Measurements from ENCODE around the gene AUTS2. TPM values are rescaled to one million over a fixed set of nuclear protein-coding genes. Genes with fewer than 3 reads are reported as not detected.

Gene AUTS2
- total and polyA plus RNA-seq, 9 of the 15 experiments (the other 6 are each of a cell fraction or from before 2014, with no cell fraction given): 0.58 TPM; not detected in 8

DNA sequence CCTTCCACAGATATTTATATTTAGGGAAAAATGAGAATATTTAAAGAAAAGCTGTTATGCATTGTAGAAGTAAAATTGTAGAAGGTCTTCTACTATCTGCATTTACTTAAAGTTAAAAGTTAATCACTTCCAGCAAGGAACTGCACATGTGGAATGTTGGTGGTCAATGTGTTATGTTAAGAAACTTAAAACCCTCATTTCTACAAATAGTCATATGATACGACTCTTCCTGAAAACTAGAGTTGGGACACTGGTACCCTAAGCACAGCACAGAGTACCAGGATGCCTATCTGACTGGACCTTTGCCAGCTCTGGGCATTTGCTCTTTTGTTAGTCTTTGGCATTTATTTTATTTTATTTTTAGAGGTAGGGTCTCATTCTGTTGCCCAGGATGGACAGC lies 1009.5 kb downstream of the AUTS2 start:
- Histone ChIP-seq H4K20me1 (replicated peaks; ENCODE audit: control insufficient read depth, insufficient read depth, low read length) (no peaks in the 10 kb centered on the region), H3K4me1 (replicated peaks in 1 of 2; ENCODE audit: control insufficient read depth in 2 of 2, insufficient read depth in 2 of 2, low read length in 2 of 2) (no peaks in the 10 kb centered on the region), H3K4me3 (no peak overlapping the region), H3K9me1 (ENCODE audit: control insufficient read depth, insufficient read depth, low read length) (no peaks in the 10 kb centered on the region), H3K4me2 (ENCODE audit: insufficient read depth, low read length) (no peak overlapping the region), H3K79me2 (ENCODE audit: control insufficient read depth, insufficient read depth, low read length) (no peaks in the 10 kb centered on the region), H2AFZ (ENCODE audit: low read depth, low read length) (no peak overlapping the region), H3K27me3 (ENCODE audit: control insufficient read depth in 2 of 2, insufficient read depth in 2 of 2, low read length in 2 of 2) (no peaks in the 10 kb centered on the region; a peak in 2 of 5 replicates), H3K36me3 (ENCODE audit: control insufficient read depth, insufficient read depth, low read length) (no peaks in the 10 kb centered on the region), H3K27ac (ENCODE audit: extremely low read depth, low read depth, low read length) (no peak overlapping the region), H3K9me3 (replicated peaks; ENCODE audit: control insufficient read depth, insufficient read depth, low read depth, low read length) (no peaks in the 10 kb centered on the region), H3K9ac (ENCODE audit: insufficient read depth in 1 of 2, low read depth in 2 of 2, low read length in 2 of 2) (no peak overlapping the region)
- FAIRE-seq: no peak
- WGBS (ENCODE audit: insufficient coverage, low coverage, missing lambda C conversion rate): 0% methylated on average over 1 of the region's 1 CpG
- ATAC-seq: no peak
- in situ Hi-C loops (cut with MboI): no loop called here
- intact Hi-C loops (cut with micrococcal nuclease): no loop called here
- no TSS peak for BruUV-seq (replicated peaks)
- no peak for DNase-seq (ENCODE audit: extremely low read depth in 1 of 4, low spot score in 3 of 4)
- no peak for TF ChIP-seq MIER1 (IDR thresholded peaks at IDR 0.05; ENCODE audit: low read depth)
- no peak for TF ChIP-seq EWSR1 (IDR thresholded peaks at IDR 0.05; ENCODE audit: borderline replicate concordance, low read depth, partially characterized antibody)
- POLR2A ChIA-PET: no interaction called here
- CTCF ChIA-PET (ENCODE audit: low intra/inter-chr PET ratio): no interaction called here

DNA sequence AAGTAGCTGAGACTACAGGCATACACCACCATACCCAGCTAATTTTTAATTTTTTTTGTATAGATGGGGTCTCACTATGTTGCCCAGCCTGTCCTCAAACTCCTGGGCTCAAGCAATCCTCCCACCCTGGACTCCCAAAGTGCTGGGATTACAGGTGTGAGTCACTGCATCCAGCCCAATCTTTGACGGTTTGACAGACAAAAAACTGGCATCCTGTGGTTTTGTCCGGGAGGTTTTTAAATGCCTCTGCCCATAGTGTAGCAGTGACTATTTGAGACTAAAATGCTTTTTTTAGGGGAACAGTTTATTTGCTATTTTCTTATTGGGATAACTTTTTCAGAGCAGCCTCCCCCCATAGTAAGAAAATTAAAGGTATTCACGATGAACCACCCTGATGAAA lies 1010.0 kb downstream of the AUTS2 start:
- no peaks in the 10 kb centered on the region for H3K79me2 ChIP-seq (ENCODE audit: control insufficient read depth, insufficient read depth, low read length)
- BruUV-seq (replicated peaks): no TSS peak
- no peaks in the 10 kb centered on the region; a peak in 2 of 5 replicates for H3K27me3 ChIP-seq (ENCODE audit: control insufficient read depth in 2 of 2, insufficient read depth in 2 of 2, low read length in 2 of 2)
- no peak overlapping the region for H3K4me2 ChIP-seq (ENCODE audit: insufficient read depth, low read length)
- ChIA-PET POLR2A (no interaction called here), CTCF (ENCODE audit: low intra/inter-chr PET ratio) (no interaction called here)
- WGBS (ENCODE audit: insufficient coverage, low coverage, missing lambda C conversion rate): 0% methylated on average over 3 of the region's 3 CpGs
- in situ Hi-C loops (cut with MboI): no loop called here
- H3K27ac ChIP-seq (ENCODE audit: extremely low read depth, low read depth, low read length): no peak overlapping the region
- no peaks in the 10 kb centered on the region for H3K36me3 ChIP-seq (ENCODE audit: control insufficient read depth, insufficient read depth, low read length)
- H3K9me1 ChIP-seq (ENCODE audit: control insufficient read depth, insufficient read depth, low read length): no peaks in the 10 kb centered on the region
- no peaks in the 10 kb centered on the region for H3K4me1 ChIP-seq (replicated peaks in 1 of 2; ENCODE audit: control insufficient read depth in 2 of 2, insufficient read depth in 2 of 2, low read length in 2 of 2)
- H3K9me3 ChIP-seq (replicated peaks; ENCODE audit: control insufficient read depth, insufficient read depth, low read depth, low read length): no peaks in the 10 kb centered on the region
- no peak overlapping the region for H3K9ac ChIP-seq (ENCODE audit: insufficient read depth in 1 of 2, low read depth in 2 of 2, low read length in 2 of 2)
- H2AFZ ChIP-seq (ENCODE audit: low read depth, low read length): no peak overlapping the region
- no peak overlapping the region for H3K4me3 ChIP-seq
- no peaks in the 10 kb centered on the region for H4K20me1 ChIP-seq (replicated peaks; ENCODE audit: control insufficient read depth, insufficient read depth, low read length)
- ATAC-seq (no peak), FAIRE-seq (no peak), DNase-seq (ENCODE audit: extremely low read depth in 1 of 4, low spot score in 3 of 4) (no peak)
- intact Hi-C loops (cut with micrococcal nuclease): no loop called here
- TF ChIP-seq, protein P1, sequence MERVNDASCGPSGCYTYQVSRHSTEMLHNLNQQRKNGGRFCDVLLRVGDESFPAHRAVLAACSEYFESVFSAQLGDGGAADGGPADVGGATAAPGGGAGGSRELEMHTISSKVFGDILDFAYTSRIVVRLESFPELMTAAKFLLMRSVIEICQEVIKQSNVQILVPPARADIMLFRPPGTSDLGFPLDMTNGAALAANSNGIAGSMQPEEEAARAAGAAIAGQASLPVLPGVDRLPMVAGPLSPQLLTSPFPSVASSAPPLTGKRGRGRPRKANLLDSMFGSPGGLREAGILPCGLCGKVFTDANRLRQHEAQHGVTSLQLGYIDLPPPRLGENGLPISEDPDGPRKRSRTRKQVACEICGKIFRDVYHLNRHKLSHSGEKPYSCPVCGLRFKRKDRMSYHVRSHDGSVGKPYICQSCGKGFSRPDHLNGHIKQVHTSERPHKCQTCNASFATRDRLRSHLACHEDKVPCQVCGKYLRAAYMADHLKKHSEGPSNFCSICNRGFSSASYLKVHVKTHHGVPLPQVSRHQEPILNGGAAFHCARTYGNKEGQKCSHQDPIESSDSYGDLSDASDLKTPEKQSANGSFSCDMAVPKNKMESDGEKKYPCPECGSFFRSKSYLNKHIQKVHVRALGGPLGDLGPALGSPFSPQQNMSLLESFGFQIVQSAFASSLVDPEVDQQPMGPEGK (CRISPR knock-in tag; IDR thresholded peaks at IDR 0.05; ENCODE audit: borderline replicate concordance): no peak
- no peak for TF ChIP-seq FOXP1 (CRISPR knock-in tag; IDR thresholded peaks at IDR 0.05)
- no peak for TF ChIP-seq SNIP1 (IDR thresholded peaks at IDR 0.05; ENCODE audit: low read depth)
- TF ChIP-seq PHTF2 (CRISPR knock-in tag; IDR thresholded peaks at IDR 0.05): no peak
- TF ChIP-seq, protein P2, sequence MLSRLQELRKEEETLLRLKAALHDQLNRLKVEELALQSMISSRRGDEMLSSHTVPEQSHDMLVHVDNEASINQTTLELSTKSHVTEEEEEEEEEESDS (CRISPR knock-in tag; IDR thresholded peaks at IDR 0.05): no peak
- TF ChIP-seq, protein P3, sequence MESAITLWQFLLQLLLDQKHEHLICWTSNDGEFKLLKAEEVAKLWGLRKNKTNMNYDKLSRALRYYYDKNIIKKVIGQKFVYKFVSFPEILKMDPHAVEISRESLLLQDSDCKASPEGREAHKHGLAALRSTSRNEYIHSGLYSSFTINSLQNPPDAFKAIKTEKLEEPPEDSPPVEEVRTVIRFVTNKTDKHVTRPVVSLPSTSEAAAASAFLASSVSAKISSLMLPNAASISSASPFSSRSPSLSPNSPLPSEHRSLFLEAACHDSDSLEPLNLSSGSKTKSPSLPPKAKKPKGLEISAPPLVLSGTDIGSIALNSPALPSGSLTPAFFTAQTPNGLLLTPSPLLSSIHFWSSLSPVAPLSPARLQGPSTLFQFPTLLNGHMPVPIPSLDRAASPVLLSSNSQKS (CRISPR knock-in tag; IDR thresholded peaks at IDR 0.05): no peak
- no peak for TF ChIP-seq ZZZ3 (IDR thresholded peaks at IDR 0.05)
- TF ChIP-seq, protein P4, sequence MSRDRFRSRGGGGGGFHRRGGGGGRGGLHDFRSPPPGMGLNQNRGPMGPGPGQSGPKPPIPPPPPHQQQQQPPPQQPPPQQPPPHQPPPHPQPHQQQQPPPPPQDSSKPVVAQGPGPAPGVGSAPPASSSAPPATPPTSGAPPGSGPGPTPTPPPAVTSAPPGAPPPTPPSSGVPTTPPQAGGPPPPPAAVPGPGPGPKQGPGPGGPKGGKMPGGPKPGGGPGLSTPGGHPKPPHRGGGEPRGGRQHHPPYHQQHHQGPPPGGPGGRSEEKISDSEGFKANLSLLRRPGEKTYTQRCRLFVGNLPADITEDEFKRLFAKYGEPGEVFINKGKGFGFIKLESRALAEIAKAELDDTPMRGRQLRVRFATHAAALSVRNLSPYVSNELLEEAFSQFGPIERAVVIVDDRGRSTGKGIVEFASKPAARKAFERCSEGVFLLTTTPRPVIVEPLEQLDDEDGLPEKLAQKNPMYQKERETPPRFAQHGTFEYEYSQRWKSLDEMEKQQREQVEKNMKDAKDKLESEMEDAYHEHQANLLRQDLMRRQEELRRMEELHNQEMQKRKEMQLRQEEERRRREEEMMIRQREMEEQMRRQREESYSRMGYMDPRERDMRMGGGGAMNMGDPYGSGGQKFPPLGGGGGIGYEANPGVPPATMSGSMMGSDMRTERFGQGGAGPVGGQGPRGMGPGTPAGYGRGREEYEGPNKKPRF (IDR thresholded peaks at IDR 0.05; ENCODE audit: low read depth, low read length): no peak
- TF ChIP-seq CHD1 (IDR thresholded peaks at IDR 0.05; ENCODE audit: low read length): no peak
- TF ChIP-seq EZH2 (IDR thresholded peaks at IDR 0.05; ENCODE audit: borderline replicate concordance, low read depth, low read length): no peak
